Measurements from ENCODE around the gene ARMC7.
"Not testable (repeated sequence)": the region's sequence is repeated elsewhere in the genome, so short reads cannot be mapped to it uniquely, and the experiment has no call there.

The ARMC7 gene

GRCh38 chr17:75152523-75152921 is 42.8 kb downstream of the ARMC7 start:
- TF ChIP-seq CTCF (conservative IDR thresholded peaks at IDR 0.05; ENCODE audit: low read depth, low read length): no peak
- DNase-seq (ENCODE audit: low read depth): no peak
- H3K4me3 ChIP-seq (ENCODE audit: low read length): peak overlapping the region; percentile 95

DNA sequence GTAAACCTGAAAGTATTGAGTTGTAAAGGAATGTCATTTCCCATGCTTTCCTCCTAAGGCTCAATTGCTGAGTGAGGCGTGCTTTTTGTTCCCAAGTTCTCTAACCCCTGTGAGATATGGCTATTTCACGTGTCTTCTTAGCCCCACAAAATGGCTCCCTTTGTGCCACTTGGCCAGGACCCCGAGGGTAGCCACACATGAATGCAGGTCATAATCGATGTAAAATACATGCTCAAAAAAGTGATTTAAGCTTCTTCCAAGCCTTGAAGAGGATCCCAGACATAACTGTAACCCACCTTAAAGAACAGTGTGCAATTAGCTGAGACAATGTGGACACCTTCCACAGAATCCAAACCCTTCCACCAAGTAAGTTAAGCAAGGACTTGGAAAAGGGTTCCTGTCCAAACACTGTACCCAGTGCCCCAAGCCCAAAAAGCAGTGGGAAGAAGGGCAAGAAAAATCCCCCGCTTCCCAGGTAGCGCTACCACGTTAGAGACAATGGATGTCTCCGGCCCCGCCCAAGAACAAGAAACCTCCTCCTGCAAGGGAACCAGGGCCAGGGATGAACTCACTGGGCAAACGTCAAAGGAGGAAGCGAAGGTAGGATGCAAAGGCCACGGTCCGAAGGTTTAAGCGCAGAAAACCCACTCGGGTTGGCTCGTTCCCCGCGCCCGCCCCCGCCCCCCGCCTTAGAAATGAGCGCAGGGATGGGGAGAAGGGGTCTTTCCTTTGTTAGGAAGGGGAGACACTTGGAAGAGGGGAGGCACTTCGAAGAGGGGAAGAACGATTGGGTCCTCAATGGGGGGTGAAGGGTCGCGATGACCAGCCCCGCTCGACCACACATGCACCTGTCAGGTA is 43.4 kb downstream of the ARMC7 start:
- no peak for DNase-seq (ENCODE audit: low read depth)
- no peak for TF ChIP-seq CTCF (conservative IDR thresholded peaks at IDR 0.05; ENCODE audit: low read depth, low read length)
- H3K4me3 ChIP-seq (ENCODE audit: low read length): peak overlapping the region; percentile 95

DNA sequence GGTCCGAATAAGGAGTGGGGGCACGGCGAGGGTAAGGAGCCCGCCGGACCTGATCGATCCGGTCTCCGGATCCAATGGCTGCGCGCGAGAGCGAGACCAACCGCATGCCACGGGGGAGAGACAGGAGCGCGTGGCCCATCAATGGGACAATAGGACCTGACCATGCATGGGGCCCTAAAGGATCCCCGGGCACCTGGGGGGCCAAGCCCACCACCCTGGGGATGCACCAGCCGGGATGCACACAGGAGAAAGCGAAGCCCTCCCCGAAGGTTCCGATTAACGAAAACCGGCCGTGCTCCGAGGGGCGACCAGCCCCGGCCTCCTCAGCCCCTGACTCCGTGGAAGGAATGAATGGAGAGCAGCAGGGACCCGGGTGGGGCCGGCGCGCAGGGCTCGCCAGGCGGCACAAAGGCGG is 44.0 kb downstream of the ARMC7 start:
- TF ChIP-seq CTCF (conservative IDR thresholded peaks at IDR 0.05; ENCODE audit: low read depth, low read length): no peak
- no peak for DNase-seq (ENCODE audit: low read depth)
- H3K4me3 ChIP-seq (ENCODE audit: low read length): peak overlapping the region; percentile 95

DNA sequence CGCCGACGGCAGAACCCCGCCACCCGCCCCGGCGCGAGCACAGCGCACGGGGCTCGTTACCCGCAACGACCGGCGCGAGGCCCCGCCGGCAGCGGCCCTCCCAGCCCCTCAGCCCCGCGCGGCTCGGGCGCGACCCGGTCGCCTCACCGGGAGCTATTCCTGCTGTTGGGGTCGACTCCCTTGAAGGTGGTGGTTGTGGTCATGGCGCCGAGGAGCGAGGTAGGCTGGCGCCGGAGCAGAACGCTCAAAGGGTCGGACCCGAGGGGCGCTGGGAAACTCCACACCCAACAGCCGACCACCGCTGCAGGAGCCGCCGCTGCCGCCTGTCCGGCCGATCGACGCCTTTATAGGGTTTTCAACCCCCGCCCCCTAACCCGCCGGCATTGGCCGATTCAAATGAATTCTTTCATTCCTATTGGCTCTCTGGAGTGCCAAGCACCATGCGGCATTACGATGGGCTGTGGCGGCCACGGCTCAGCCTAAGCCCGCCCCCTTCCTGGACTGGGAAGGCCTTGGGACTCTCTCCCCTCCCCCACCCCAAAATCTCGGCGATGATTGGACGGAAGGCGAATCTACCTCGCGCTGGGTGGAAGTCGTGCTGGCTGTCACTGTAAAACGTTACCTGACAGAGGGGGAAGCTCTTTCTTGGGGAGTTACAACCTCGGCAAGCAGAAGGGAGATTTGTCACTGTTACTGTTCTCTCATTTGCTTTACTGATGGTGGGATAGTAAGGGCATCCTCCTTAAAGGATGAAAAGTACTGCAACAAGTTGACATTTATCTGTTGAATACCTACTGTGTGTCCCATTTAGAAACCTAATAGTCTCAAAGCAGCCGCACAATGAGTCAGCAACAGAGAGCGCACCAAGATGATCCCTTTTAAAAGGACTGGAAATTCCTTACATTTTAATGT is 44.7 kb downstream of the ARMC7 start, which contains the start of gene JPT1:
TSS of gene JPT1 (minus strand) at position 318 of the 912 bp plus-strand sequence. CDS start at position 203, 115 bp downstream.
- DNase-seq (ENCODE audit: low read depth): peak; percentile 96
- no peak for TF ChIP-seq CTCF (conservative IDR thresholded peaks at IDR 0.05; ENCODE audit: low read depth, low read length)

DNA sequence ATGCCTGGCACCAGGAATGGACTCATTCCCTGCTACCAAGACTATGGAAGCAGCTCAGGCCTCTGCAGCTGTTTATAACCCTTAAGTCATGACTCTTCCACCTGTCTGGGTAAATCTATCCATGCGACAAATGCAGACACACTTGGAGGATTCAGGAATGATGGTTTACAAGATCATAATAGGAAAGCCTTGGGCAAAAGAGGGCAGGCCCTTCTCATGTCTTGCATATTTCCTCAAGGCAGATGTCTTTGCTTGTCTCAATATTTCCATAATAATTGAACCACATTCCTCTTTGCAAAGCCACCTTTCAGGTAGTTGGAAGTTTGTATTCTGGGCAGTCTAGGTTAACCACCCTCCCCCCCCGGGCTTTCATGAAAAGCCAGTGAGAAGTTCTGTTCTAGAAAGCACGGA is 45.4 kb downstream of the ARMC7 start:
- H3K4me3 ChIP-seq (ENCODE audit: low read length): peak overlapping the region; percentile 46
- TF ChIP-seq CTCF (conservative IDR thresholded peaks at IDR 0.05; ENCODE audit: low read depth, low read length): no peak
- no peak for DNase-seq (ENCODE audit: low read depth)

More for the DNA sequence above, 44.7 kb downstream of the ARMC7 start, which contains the start of gene JPT1:
- H3K4me3 ChIP-seq (ENCODE audit: low read length): peak within 1 kb of the TSS; percentile 95

- not testable (repeated sequence) for H3K4me3 ChIP-seq (ENCODE audit: low read length); DNase-seq (ENCODE audit: low read depth)
Measured at GRCh38 chr17:75158480-75158879, 48.7 kb downstream of the ARMC7 start.

Data from retinal pigment epithelial cell (primary cell).